Activated CD4-positive, alpha-beta T cell treated with anti-CD3 and anti-CD28 coated beads, Interleukin-2, amount 10 ng/mL, durations not matched to agents 7 days and 5 days (primary cell): Measurements from ENCODE around the gene NPRL2. TPM values are rescaled to one million over a fixed set of nuclear protein-coding genes. Genes with fewer than 3 reads are reported as not detected.

ENCODE experiments used
- CTCF ChIA-PET: fragments of 350-600 bp; sonication (Branson Sonifier 250); formaldehyde crosslinking; loops from one replicate; lab custom pipeline; 2021; ENCODE audit warnings: antibody characterized with exemption; lab: Charles Lee
- POLR2A ChIA-PET: fragments of 350-600 bp; sonication (Branson Sonifier 250); formaldehyde crosslinking; loops from one replicate; lab custom pipeline; 2021; ENCODE audit warnings: antibody characterized with exemption; lab: Charles Lee
- DNase-seq: peaks from one replicate; pipeline ENCODE4 v3.0.0-alpha.2; 2020
- H3K27ac Mint-ChIP-seq: one replicate; pipeline ENCODE4 v1.8.0; 2021; ENCODE audit warnings: mild to moderate bottlenecking, moderate library complexity, mixed read lengths
- H3K27me3 Mint-ChIP-seq: one replicate; pipeline ENCODE4 v1.8.0; 2021; ENCODE audit warnings: mixed read lengths
- H3K36me3 Mint-ChIP-seq: one replicate; pipeline ENCODE4 v1.8.0; 2021; ENCODE audit warnings: low read depth, mixed read lengths
- H3K4me1 Mint-ChIP-seq: one replicate; pipeline ENCODE4 v1.8.0; 2021; ENCODE audit warnings: mixed read lengths
- H3K4me3 Mint-ChIP-seq: one replicate; pipeline ENCODE4 v1.8.0; 2021; ENCODE audit warnings: mild to moderate bottlenecking, moderate library complexity, mixed read lengths
- H3K9me3 Mint-ChIP-seq: one replicate; pipeline ENCODE4 v1.8.0; 2021; ENCODE audit warnings: mixed read lengths
- total RNA-seq, 2 experiments: library from RNA; stranded (reverse); gene quantifications; one replicate each; pipeline ENCODE4 v1.2.3, GENCODE V29; 2021

The NPRL2 gene
- total RNA-seq, 2 experiments from 2014 or later = 40.8 to 46.5 TPM

- H3K4me1 Mint-ChIP-seq = peaks cover 41% of the 10 kb centered on the region
- no peaks in the 10 kb centered on the region for H3K27me3 Mint-ChIP-seq
- DNase-seq = no peak
- H3K36me3 Mint-ChIP-seq = peaks cover 1% of the 10 kb centered on the region
- peak overlapping the region; percentile 95 for H3K4me3 Mint-ChIP-seq
- no peaks in the 10 kb centered on the region for H3K9me3 Mint-ChIP-seq
- ChIA-PET CTCF (interaction anchor here (0.6 to 4.5 kb wide), 7 partner anchors 9 to 68 kb away, joined by 3 to 21 read pairs (median 4); partner anchors contain the start of genes HYAL2 and LSMEM2), POLR2A (interaction anchor here (0.6 kb wide), 1 partner anchor 28 kb away, joined by 5 read pairs; the partner anchor contains the start of gene SEMA3B)
- H3K27ac Mint-ChIP-seq = peak overlapping the region; percentile 100
These were observed 53.2 kb downstream of the NPRL2 start for GRCh38 chr3:50297384-50297775.

Other genes with a start within 250 kb of the NPRL2 start
- not detected for gene SEMA3F, start 195.5 kb downstream of the NPRL2 start, total RNA-seq
- not detected for gene GNAT1, start 159.2 kb downstream of the NPRL2 start, total RNA-seq
- gene SLC38A3, start 145.5 kb downstream of the NPRL2 start, total RNA-seq = not detected
- 100 to 1,000 TPM; 489 to 524 TPM for gene GNAI2, start 114.6 kb downstream of the NPRL2 start, total RNA-seq
- under 1 TPM; 0.37 to 0.60 TPM for gene SEMA3B, start 81.6 kb downstream of the NPRL2 start, total RNA-seq
- gene LSMEM2, start 71.7 kb downstream of the NPRL2 start, total RNA-seq = not detected
- 10 to 100 TPM; 59.4 to 66.0 TPM for gene IFRD2, start 58.3 kb downstream of the NPRL2 start, total RNA-seq
- gene HYAL3, start 51.4 kb downstream of the NPRL2 start, total RNA-seq = 10 to 100 TPM in 1 of 2 experiments, 1 to 10 TPM in 1; 9.2 to 10.9 TPM
- 10 to 100 TPM; 28.9 to 31.7 TPM for gene NAA80, start 51.4 kb downstream of the NPRL2 start, total RNA-seq
- gene HYAL1, start 47.2 kb downstream of the NPRL2 start, total RNA-seq = under 1 TPM in 1 of 2 experiments, not detected in 1; 0.07 TPM
- gene HYAL2, start 28.0 kb downstream of the NPRL2 start, total RNA-seq = 1 to 10 TPM; 4.3 to 5.7 TPM
- gene TUSC2, start 22.6 kb downstream of the NPRL2 start, total RNA-seq = 10 to 100 TPM; 16.1 to 17.7 TPM
- gene RASSF1, start 9.9 kb downstream of the NPRL2 start, total RNA-seq = 100 to 1,000 TPM in 1 of 2 experiments, 10 to 100 TPM in 1; 88.3 to 122 TPM
- 1 to 10 TPM; 3.5 to 3.6 TPM for gene ZMYND10, start 5.0 kb downstream of the NPRL2 start, total RNA-seq
- gene CYB561D2, start 87 bp upstream of the NPRL2 start, total RNA-seq = 10 to 100 TPM; 35.3 to 40.9 TPM
- 10 to 100 TPM; 17.5 to 19.2 TPM for gene TMEM115, start 8.7 kb upstream of the NPRL2 start, total RNA-seq
- gene CACNA2D2, start 152.9 kb upstream of the NPRL2 start, total RNA-seq = under 1 TPM; 0.60 to 0.62 TPM
- 10 to 100 TPM; 29.0 to 33.9 TPM for gene C3orf18, start 217.0 kb upstream of the NPRL2 start, total RNA-seq
- 10 to 100 TPM; 42.3 to 49.0 TPM for gene HEMK1, start 218.7 kb upstream of the NPRL2 start, total RNA-seq